T-cell (primary cell): ENCODE measurements around the gene BPIFA2. TPM values are rescaled to one million over a fixed set of nuclear protein-coding genes. Genes with fewer than 3 reads are reported as not detected.

Experiments used
- ATAC-seq, 4 experiments: fragments of 200-7000 bp in 3 of 4; fragments of 150-1000 bp in 1 of 4; cut with Tn5 transposase; replicated peaks in 1 of 4; 1 replicate in 3 of 4; 2 replicates in 1 of 4; pipeline ENCODE4 v1.10.0; 2021; ENCODE audit warnings: moderate library complexity in 3 of 4, mild to moderate bottlenecking in 2 of 4, moderate number of reproducible peaks in 1 of 4
- CTCF ChIA-PET, 2 donors: fragments of 300-600 bp; sonication (Branson Sonifier 250); formaldehyde crosslinking; loops; one replicate each; lab custom pipeline; 2022; ENCODE audit warnings: antibody characterized with exemption in 2 of 2; lab: Charles Lee
- POLR2A ChIA-PET, 2 donors: fragments of 300-600 bp; sonication (Branson Sonifier 250); formaldehyde crosslinking; loops; one replicate each; lab custom pipeline; 2022; ENCODE audit warnings: antibody characterized with exemption in 2 of 2; lab: Charles Lee
- DNase-seq, 35 experiments: peaks; one replicate each; pipeline versions ENCODE4 v3.0.0 to v3.0.0-alpha.2; 2013 to 2023
- H3K27ac ChIP-seq: one replicate; pipeline ENCODE4 v1.5.1; 2013; ENCODE audit warnings: low read length
- H3K27me3 ChIP-seq, 2 experiments: replicated peaks in 1 of 2; 1 replicate in 1 of 2; 2 replicates in 1 of 2; pipeline versions ENCODE4 v1.6.1 to v1.7.0; 2013; ENCODE audit warnings: low read length in 1 of 2, mixed read lengths in 1 of 2; ENCODE audit not compliant: control insufficient read depth in 2 of 2, insufficient read depth in 2 of 2; ENCODE audit errors: extremely low read depth in 1 of 2
- H3K36me3 ChIP-seq, 2 donors: 1 replicate in 1 of 2; 2 replicates in 1 of 2; pipeline versions ENCODE4 v1.6.1 to v1.7.0; 2013; ENCODE audit warnings: low read length in 1 of 2; ENCODE audit not compliant: control insufficient read depth in 2 of 2, insufficient read depth in 1 of 2; ENCODE audit errors: extremely low read depth in 1 of 2
- H3K4me1 ChIP-seq, 2 experiments: 1 replicate in 1 of 2; 2 replicates in 1 of 2; pipeline versions ENCODE4 v1.6.1 to v1.7.0; 2013; ENCODE audit warnings: low read length in 2 of 2, mixed read lengths in 1 of 2; ENCODE audit not compliant: insufficient read depth in 2 of 2, control insufficient read depth in 1 of 2; ENCODE audit errors: extremely low read depth in 1 of 2
- H3K4me3 ChIP-seq, 2 donors: 1 replicate in 1 of 2; 2 replicates in 1 of 2; pipeline versions ENCODE4 v1.5.1 to v1.7.0; 2013; ENCODE audit warnings: mild to moderate bottlenecking in 2 of 2, low read length in 1 of 2, moderate library complexity in 1 of 2; ENCODE audit not compliant: control insufficient read depth in 1 of 2; ENCODE audit errors: extremely low read depth in 1 of 2
- H3K9me3 ChIP-seq: 2 replicates; pipeline ENCODE4 v1.7.0; 2013
- H3K27ac Mint-ChIP-seq, 2 donors: one replicate each; pipeline ENCODE4 v1.8.0; 2020 to 2021; ENCODE audit warnings: mild to moderate bottlenecking in 2 of 2, mixed read lengths in 2 of 2
- H3K27me3 Mint-ChIP-seq, 2 donors: one replicate each; pipeline ENCODE4 v1.8.0; 2021 to 2022; ENCODE audit warnings: mixed read lengths in 2 of 2
- H3K36me3 Mint-ChIP-seq: one replicate; pipeline ENCODE4 v1.8.0; 2021; ENCODE audit warnings: mixed read lengths
- H3K4me1 Mint-ChIP-seq, 3 donors: one replicate each; pipeline ENCODE4 v1.8.0; 2020 to 2022; ENCODE audit warnings: mixed read lengths in 3 of 3, mild to moderate bottlenecking in 1 of 3
- H3K4me3 Mint-ChIP-seq, 3 donors: one replicate each; pipeline ENCODE4 v1.8.0; 2020 to 2022; ENCODE audit warnings: mild to moderate bottlenecking in 3 of 3, mixed read lengths in 3 of 3, moderate library complexity in 3 of 3
- H3K9me3 Mint-ChIP-seq, 3 donors: one replicate each; pipeline ENCODE4 v1.8.0; 2020 to 2022; ENCODE audit warnings: mixed read lengths in 3 of 3
- WGBS: methylation state at CpG from one replicate; pipeline ENCODE4 v1.1.5; 2013; ENCODE audit warnings: missing lambda C conversion rate; ENCODE audit not compliant: insufficient coverage; 5-methylcytosine and 5-hydroxymethylcytosine counted together
- total RNA-seq, 35 experiments: library from RNA in 6 of 35; stranded (reverse) in 6 of 35; fragments of 120-200 nt in 1 of 35; gene quantifications; one replicate each; pipeline versions ENCODE4 v1.2.1 to v1.2.4 and lab custom pipeline; 2013 to 2026

Gene BPIFA2
- total RNA-seq, 5 donors from 2014 or later (not counting 1 experiment from before 2014, with no cell fraction given) = not detected

DNA sequence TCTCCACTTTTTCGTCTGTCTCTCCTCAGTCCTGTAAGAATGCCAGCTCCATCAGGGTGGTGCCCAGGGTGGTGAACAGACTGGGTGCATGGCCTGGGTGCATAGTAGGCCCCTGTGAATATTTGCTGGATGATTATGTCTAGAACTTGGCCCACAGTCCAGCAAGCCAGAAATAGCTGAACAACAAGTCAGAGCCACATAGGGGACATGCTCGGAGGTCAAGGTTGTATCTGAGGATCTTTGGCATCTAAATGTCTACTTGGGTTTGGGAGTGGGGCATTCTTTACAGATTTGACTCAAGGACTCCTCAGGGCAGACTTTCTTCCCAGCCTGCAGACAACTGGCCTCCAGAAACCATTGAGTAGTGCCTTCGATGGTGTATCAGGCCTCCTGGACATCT, 31.1 kb downstream of the BPIFA2 start:
- H3K27ac ChIP-seq = no peak overlapping the region
- H3K4me3 ChIP-seq = no peak overlapping the region
- no peaks in the 10 kb centered on the region for H3K36me3 Mint-ChIP-seq
- no peaks in the 10 kb centered on the region for H3K36me3 ChIP-seq
- no peak for DNase-seq
- no peak for ATAC-seq
- no peak overlapping the region for H3K27ac Mint-ChIP-seq
- no peaks in the 10 kb centered on the region for H3K9me3 Mint-ChIP-seq
- no peaks in the 10 kb centered on the region for H3K9me3 ChIP-seq
- H3K4me1 Mint-ChIP-seq = peaks cover 0 to 11% (median 7%) of the 10 kb centered on the region in 3 donors
- no peaks in the 10 kb centered on the region for H3K4me1 ChIP-seq
- POLR2A ChIA-PET = no interaction called here
- H3K27me3 Mint-ChIP-seq = peaks cover 18 to 24% of the 10 kb centered on the region in 2 donors
- no peak overlapping the region for H3K4me3 Mint-ChIP-seq
- 75% methylated on average over 2 of the region's 3 CpGs for WGBS
- H3K27me3 ChIP-seq = peaks cover 0 to 28% of the 10 kb centered on the region in 2 experiments
- CTCF ChIA-PET = no interaction called here

DNA sequence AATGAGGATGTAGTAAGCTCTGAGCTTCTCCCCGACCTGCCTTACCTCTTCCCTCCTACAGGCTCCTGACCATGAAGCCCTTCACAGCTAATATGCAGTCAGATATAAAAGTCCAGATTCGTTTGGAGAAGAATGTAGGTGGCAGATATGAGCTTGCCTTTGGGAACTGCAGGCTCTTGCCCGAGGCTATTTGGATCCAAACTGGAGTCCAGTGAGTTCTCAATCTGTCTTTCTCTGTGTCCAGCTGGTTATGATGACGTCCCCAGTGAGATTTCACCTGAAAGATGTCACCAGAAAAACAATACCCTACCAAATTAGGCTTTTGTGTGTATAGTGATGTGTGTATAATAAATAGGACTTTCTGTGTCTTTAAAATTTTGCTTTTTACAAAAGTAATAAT, 34.5 kb downstream of the BPIFA2 start:
- no peak overlapping the region for H3K4me3 ChIP-seq
- peaks cover 0 to 26% of the 10 kb centered on the region in 2 experiments for H3K27me3 ChIP-seq
- H3K27ac ChIP-seq = no peak overlapping the region
- H3K4me1 Mint-ChIP-seq = no peaks in the 10 kb centered on the region
- no peak overlapping the region for H3K4me3 Mint-ChIP-seq
- H3K36me3 ChIP-seq = no peaks in the 10 kb centered on the region
- H3K9me3 Mint-ChIP-seq = no peaks in the 10 kb centered on the region
- H3K36me3 Mint-ChIP-seq = no peaks in the 10 kb centered on the region
- no peak for ATAC-seq
- no peaks in the 10 kb centered on the region for H3K9me3 ChIP-seq
- no CpG with 5 or more reads among the region's 4 CpGs for WGBS
- no peaks in the 10 kb centered on the region for H3K4me1 ChIP-seq
- no peak overlapping the region for H3K27ac Mint-ChIP-seq
- ChIA-PET POLR2A (no interaction called here), CTCF (no interaction called here)
- peaks cover 33 to 38% of the 10 kb centered on the region in 2 donors for H3K27me3 Mint-ChIP-seq
- DNase-seq = no peak

DNA sequence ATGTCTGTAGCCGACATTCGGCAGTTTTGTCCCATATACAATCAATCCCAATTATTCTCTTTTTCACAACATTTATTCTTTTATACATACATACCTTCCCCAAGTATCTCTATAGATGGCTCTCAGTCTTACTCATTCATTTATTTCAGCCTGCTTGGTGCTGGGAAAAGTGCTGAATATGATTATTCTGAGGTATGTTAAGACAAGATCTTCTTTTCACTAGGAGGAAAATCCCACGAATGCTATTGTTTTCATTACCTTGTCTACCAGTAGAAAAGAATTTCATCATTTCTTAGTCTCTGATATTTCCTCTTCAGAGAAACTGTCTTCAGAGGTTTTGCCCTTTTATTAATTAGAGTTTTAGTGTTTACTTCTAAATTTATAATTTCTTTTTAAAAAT, 35.5 kb downstream of the BPIFA2 start:
- Histone ChIP-seq H3K9me3 (no peaks in the 10 kb centered on the region), H3K27ac (no peak overlapping the region), H3K36me3 (no peaks in the 10 kb centered on the region), H3K27me3 (peaks cover 0 to 18% of the 10 kb centered on the region in 2 experiments), H3K4me3 (no peak overlapping the region), H3K4me1 (no peaks in the 10 kb centered on the region)
- Mint-ChIP-seq H3K9me3 (no peaks in the 10 kb centered on the region), H3K4me3 (no peak overlapping the region), H3K36me3 (no peaks in the 10 kb centered on the region), H3K27ac (no peak overlapping the region), H3K4me1 (no peaks in the 10 kb centered on the region), H3K27me3 (peaks cover 33 to 44% of the 10 kb centered on the region in 2 donors)
- DNase-seq = no peak
- ChIA-PET POLR2A (no interaction called here), CTCF (no interaction called here)
- no peak for ATAC-seq
- no CpG with 5 or more reads among the region's 3 CpGs for WGBS

DNA sequence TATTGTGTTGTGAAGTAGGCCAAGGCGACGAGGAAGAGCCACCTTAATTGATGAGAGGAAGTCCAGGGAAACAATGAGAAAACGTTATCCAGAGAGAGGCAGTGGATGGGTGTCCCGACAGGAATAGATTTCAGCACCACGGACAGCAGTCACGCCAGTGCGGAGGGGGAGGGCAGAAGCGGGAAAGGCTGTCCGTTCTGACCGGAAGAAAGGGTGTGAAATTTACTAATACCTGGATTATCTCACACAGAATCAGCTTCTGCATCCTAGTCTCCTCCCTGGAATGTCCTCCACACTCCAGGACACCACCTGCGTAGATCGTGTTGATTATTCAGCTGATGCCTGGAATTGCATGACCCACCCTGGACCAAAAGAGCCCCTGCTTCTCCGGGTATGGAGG, 41.8 kb downstream of the BPIFA2 start:
- peaks cover 46 to 52% of the 10 kb centered on the region in 2 donors for H3K27me3 Mint-ChIP-seq
- H3K9me3 ChIP-seq = no peaks in the 10 kb centered on the region

DNA sequence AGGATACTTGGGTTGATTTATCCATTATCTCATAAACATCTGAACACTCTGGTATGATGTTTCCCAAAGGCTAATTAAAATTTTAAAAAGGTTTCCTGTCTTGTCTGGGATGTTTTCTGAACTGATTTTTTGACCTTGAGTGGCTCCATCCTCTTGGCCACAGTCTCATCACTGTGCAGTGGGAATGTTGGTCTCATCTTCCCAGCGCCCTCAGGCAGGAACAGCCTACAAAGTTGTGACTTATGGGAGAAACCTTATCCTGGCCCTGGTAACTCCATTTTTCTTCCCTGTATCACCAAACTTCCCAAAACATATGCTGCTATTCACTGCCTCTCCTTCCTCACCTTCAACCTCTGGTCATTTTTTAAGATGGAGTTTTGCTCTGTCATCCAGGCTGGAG, 42.4 kb downstream of the BPIFA2 start:
- Mint-ChIP-seq H3K36me3 (no peaks in the 10 kb centered on the region), H3K4me1 (peaks cover 0 to 5% (median 0%) of the 10 kb centered on the region in 3 donors), H3K4me3 (no peak overlapping the region), H3K27me3 (peaks cover 48 to 52% of the 10 kb centered on the region in 2 donors), H3K27ac (no peak overlapping the region), H3K9me3 (peaks cover 0 to 3% (median 0%) of the 10 kb centered on the region in 3 donors)
- Histone ChIP-seq H3K4me1 (no peaks in the 10 kb centered on the region), H3K27me3 (peaks cover 0 to 34% of the 10 kb centered on the region in 2 experiments), H3K9me3 (no peaks in the 10 kb centered on the region), H3K4me3 (no peak overlapping the region), H3K36me3 (no peaks in the 10 kb centered on the region), H3K27ac (no peak overlapping the region)
- ATAC-seq (no peak), DNase-seq (no peak)
- CTCF ChIA-PET = no interaction called here
- WGBS = no CpG with 5 or more reads among the region's 1 CpG
- POLR2A ChIA-PET = no interaction called here

More for the DNA sequence above, 41.8 kb downstream of the BPIFA2 start:
- H3K9me3 Mint-ChIP-seq = peaks cover 0 to 3% (median 0%) of the 10 kb centered on the region in 3 donors
- no peak overlapping the region for H3K4me3 ChIP-seq
- no peaks in the 10 kb centered on the region for H3K4me1 ChIP-seq
- H3K27ac ChIP-seq = no peak overlapping the region
- H3K27me3 ChIP-seq = peaks cover 0 to 32% of the 10 kb centered on the region in 2 experiments
- CTCF ChIA-PET = interaction anchor here in 1 of 2 donors (0.6 kb wide), 1 partner anchor 18 kb away, joined by 6 read pairs; no protein-coding TSS in a partner anchor
- no peak overlapping the region for H3K4me3 Mint-ChIP-seq
- no peaks in the 10 kb centered on the region for H3K36me3 ChIP-seq
- no peak overlapping the region for H3K27ac Mint-ChIP-seq
- ATAC-seq (no peak), DNase-seq (peak in 21 of 35 experiments; percentile 3 to 50 (median 13))
- POLR2A ChIA-PET = no interaction called here
- 3% methylated on average over 5 of the region's 13 CpGs for WGBS
- peaks cover 0 to 5% (median 0%) of the 10 kb centered on the region in 3 donors for H3K4me1 Mint-ChIP-seq
- no peaks in the 10 kb centered on the region for H3K36me3 Mint-ChIP-seq

DNA sequence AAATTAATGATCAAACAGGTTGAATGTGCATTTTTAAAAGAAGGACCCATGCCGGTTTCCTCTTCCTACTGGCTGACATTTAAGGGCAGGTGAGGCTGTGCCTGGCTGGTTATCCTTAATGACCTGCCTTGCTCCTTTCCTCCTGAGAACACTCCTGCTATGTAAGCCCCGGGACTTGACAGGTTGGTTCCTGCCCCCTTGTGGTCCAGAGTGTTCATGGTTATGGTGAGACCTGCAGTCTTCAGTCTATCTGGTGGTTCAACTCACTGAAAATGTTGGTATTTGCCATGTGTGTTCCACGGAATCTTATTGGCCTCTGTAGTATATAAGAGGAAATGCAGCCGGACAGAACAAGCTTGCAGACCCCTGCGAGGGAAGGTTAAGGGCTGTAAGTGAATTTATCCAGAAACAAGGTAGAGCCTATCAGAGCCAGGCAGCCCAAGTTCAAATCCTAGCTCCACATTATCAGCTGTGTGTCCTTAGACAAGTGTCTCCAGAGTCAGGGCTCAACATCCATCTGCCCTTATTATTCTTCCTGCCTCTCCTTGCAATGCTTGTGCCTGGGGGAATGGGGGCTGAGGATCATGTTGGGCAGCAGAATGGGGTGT, 44.0 kb downstream of the BPIFA2 start:
- Histone ChIP-seq H3K9me3 (no peaks in the 10 kb centered on the region), H3K27ac (no peak overlapping the region), H3K4me1 (no peaks in the 10 kb centered on the region), H3K36me3 (no peaks in the 10 kb centered on the region), H3K4me3 (no peak overlapping the region), H3K27me3 (peaks cover 0 to 41% of the 10 kb centered on the region in 2 experiments)
- ChIA-PET POLR2A (no interaction called here), CTCF (interaction anchor here in 1 of 2 donors (0.6 kb wide), 2 partner anchors 17 to 62 kb away, joined by 3 read pairs; no protein-coding TSS in a partner anchor)
- Mint-ChIP-seq H3K27ac (no peak overlapping the region), H3K4me3 (no peak overlapping the region), H3K4me1 (peaks cover 0 to 5% (median 0%) of the 10 kb centered on the region in 3 donors), H3K36me3 (no peaks in the 10 kb centered on the region), H3K9me3 (peaks cover 0 to 3% (median 0%) of the 10 kb centered on the region in 3 donors), H3K27me3 (peaks cover 50 to 56% of the 10 kb centered on the region in 2 donors)
- WGBS = 20% methylated on average over 1 of the region's 5 CpGs
- peak in 18 of 35 experiments; percentile 2 to 46 (median 14) for DNase-seq
- peak in 1 of 4 experiments; percentile 27 for ATAC-seq
